ENCODE measurements around the gene HSF5. TPM values are rescaled to one million over a fixed set of nuclear protein-coding genes. Genes with fewer than 3 reads are reported as not detected.

Gene HSF5
- total RNA-seq, 2 experiments from 2014 or later, result 1.6 to 1.7 TPM

GRCh38 chr17:58507123-58507634 is 19.0 kb upstream of the HSF5 start:
- no peak for TF ChIP-seq CTCF (IDR thresholded peaks at IDR 0.05)
- ChIA-PET CTCF (interaction anchor here (1.2 kb wide), 1 partner anchor 11 kb away, joined by 4 read pairs; no protein-coding TSS in a partner anchor), POLR2A (no interaction called here)
- intact Hi-C loops (cut with DNase I, micrococcal nuclease), result no loop called here
- no peak overlapping the region for H3K4me3 Mint-ChIP-seq
- no peaks in the 10 kb centered on the region for H3K27me3 Mint-ChIP-seq
- H3K27ac Mint-ChIP-seq, result no peak overlapping the region
- Histone ChIP-seq H3K27ac (ENCODE audit: low read depth in 1 of 2, low read length in 2 of 2) (no peak overlapping the region), H3K27me3 (ENCODE audit: control insufficient read depth in 1 of 2, insufficient read depth in 2 of 2, low read length in 2 of 2) (no peaks in the 10 kb centered on the region), H3K4me1 (ENCODE audit: insufficient read depth, low read length) (peaks cover 2% of the 10 kb centered on the region), H3K4me3 (ENCODE audit: low read length) (no peak overlapping the region), H3K9me3 (ENCODE audit: control insufficient read depth in 1 of 2, insufficient read depth in 1 of 2, low read length in 2 of 2) (no peaks in the 10 kb centered on the region), H3K36me3 (ENCODE audit: insufficient read depth, low read length) (peaks cover 98% of the 10 kb centered on the region)
- peaks cover 99% of the 10 kb centered on the region for H3K36me3 Mint-ChIP-seq (ENCODE audit: low read depth)
- H3K4me1 Mint-ChIP-seq (ENCODE audit: low read depth), result peaks cover 13% of the 10 kb centered on the region
- DNase-seq (no peak), ATAC-seq (ENCODE audit: poor library complexity) (no peak)
- no peaks in the 10 kb centered on the region for H3K9me3 Mint-ChIP-seq

- Histone ChIP-seq H3K4me3 (ENCODE audit: low read length) (no peak overlapping the region), H3K9me3 (ENCODE audit: control insufficient read depth in 1 of 2, insufficient read depth in 1 of 2, low read length in 2 of 2) (no peaks in the 10 kb centered on the region), H3K4me1 (ENCODE audit: insufficient read depth, low read length) (peaks cover 2% of the 10 kb centered on the region), H3K36me3 (ENCODE audit: insufficient read depth, low read length) (peaks cover 95% of the 10 kb centered on the region), H3K27ac (ENCODE audit: low read depth in 1 of 2, low read length in 2 of 2) (no peak overlapping the region), H3K27me3 (ENCODE audit: control insufficient read depth in 1 of 2, insufficient read depth in 2 of 2, low read length in 2 of 2) (no peaks in the 10 kb centered on the region)
- TF ChIP-seq CTCF (IDR thresholded peaks at IDR 0.05), result no peak
- intact Hi-C loops (cut with DNase I, micrococcal nuclease), result no loop called here
- H3K27me3 Mint-ChIP-seq, result no peaks in the 10 kb centered on the region
- H3K36me3 Mint-ChIP-seq (ENCODE audit: low read depth), result peaks cover 93% of the 10 kb centered on the region
- no peak overlapping the region for H3K4me3 Mint-ChIP-seq
- POLR2A ChIA-PET, result interaction anchor here (0.6 kb wide), 1 partner anchor 722 kb away, joined by 3 read pairs; no protein-coding TSS in a partner anchor
- ATAC-seq (ENCODE audit: poor library complexity) (no peak), DNase-seq (no peak)
- H3K27ac Mint-ChIP-seq, result no peak overlapping the region
- CTCF ChIA-PET, result interaction anchor here (1.2 kb wide), 1 partner anchor 12 kb away, joined by 4 read pairs; no protein-coding TSS in a partner anchor
- H3K4me1 Mint-ChIP-seq (ENCODE audit: low read depth), result peaks cover 9% of the 10 kb centered on the region
- H3K9me3 Mint-ChIP-seq, result no peaks in the 10 kb centered on the region
Measured at GRCh38 chr17:58506354-58507080, 18.3 kb upstream of the HSF5 start.

- POLR2A ChIA-PET, result interaction anchor here (1.3 kb wide), 1 partner anchor 10 kb away, joined by 4 read pairs; the partner anchor contains the start of gene MTMR4
- Mint-ChIP-seq H3K4me3 (no peak overlapping the region), H3K36me3 (ENCODE audit: low read depth) (peaks cover 84% of the 10 kb centered on the region), H3K27ac (no peak overlapping the region), H3K9me3 (no peaks in the 10 kb centered on the region), H3K27me3 (no peaks in the 10 kb centered on the region), H3K4me1 (ENCODE audit: low read depth) (peaks cover under 1% of the 10 kb centered on the region)
- H3K36me3 ChIP-seq (ENCODE audit: insufficient read depth, low read length), result peaks cover 93% of the 10 kb centered on the region
- TF ChIP-seq CTCF (IDR thresholded peaks at IDR 0.05), result no peak
- H3K4me1 ChIP-seq (ENCODE audit: insufficient read depth, low read length), result peaks cover 2% of the 10 kb centered on the region
- no peaks in the 10 kb centered on the region for H3K9me3 ChIP-seq (ENCODE audit: control insufficient read depth in 1 of 2, insufficient read depth in 1 of 2, low read length in 2 of 2)
- no peak overlapping the region for H3K27ac ChIP-seq (ENCODE audit: low read depth in 1 of 2, low read length in 2 of 2)
- CTCF ChIA-PET, result no interaction called here
- DNase-seq, result no peak
- intact Hi-C loops (cut with DNase I, micrococcal nuclease), result no loop called here
- no peak overlapping the region for H3K4me3 ChIP-seq (ENCODE audit: low read length)
- ATAC-seq (ENCODE audit: poor library complexity), result no peak
- H3K27me3 ChIP-seq (ENCODE audit: control insufficient read depth in 1 of 2, insufficient read depth in 2 of 2, low read length in 2 of 2), result no peaks in the 10 kb centered on the region
Measured at GRCh38 chr17:58504826-58505351, 16.7 kb upstream of the HSF5 start.
